Measurements from ENCODE around the gene FKTN.

The FKTN gene

DNA sequence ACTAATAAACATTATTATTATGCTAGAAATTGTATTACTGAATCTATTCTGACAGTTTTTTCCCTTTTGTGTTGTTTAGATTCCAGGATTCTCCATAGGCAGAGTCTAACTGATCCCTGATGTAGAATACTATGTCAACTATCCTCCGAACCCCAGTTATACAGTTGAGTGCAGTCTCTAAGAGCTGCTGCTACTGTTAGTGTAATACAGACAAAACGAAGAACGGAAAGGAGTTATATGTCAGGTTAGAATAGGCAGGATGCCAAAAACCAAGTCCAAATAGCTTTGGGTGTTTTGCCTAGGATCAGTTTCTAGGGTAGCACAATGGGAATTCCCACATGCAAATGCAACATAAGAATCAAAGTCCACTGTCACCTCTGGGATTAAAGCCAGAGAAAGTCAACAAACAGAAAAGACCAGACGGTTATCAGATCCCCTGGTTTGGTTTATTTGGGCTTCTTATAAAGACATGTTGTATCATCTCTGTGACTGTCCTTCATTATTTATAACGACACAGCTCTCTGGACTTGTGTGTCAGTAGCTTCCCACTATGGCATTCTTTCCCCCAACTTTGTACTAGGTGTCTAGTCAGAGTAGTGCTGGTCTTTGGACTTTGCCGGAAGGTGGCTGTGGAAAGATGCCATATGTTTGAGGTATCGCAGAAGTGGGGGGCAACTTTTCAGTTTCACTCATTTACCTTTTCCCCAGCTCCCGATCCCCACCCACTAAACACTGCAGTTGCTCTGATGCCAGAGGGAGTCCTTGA lies 121.5 kb downstream of the FKTN start:
- no peak for DNase-seq

DNA sequence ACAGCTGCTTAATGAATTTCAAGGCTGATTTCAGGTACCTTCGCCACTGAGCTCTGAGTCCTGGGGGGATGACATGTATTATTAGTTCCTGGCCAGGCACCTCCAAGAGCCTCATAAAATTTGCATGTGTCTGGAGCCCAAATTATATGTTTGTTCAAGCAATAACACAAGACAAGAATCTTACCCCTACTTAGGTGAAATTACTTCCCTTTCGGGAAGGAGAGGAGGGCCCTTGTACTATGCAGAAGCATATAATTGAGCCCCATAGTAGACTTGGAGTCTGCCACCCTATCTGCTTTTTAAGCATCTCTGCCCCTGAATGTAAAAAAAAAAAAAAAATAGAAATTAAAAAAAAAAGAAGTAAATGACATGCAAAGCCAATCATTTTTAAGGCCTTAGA lies 123.4 kb downstream of the FKTN start:
- DNase-seq = no peak

DNA sequence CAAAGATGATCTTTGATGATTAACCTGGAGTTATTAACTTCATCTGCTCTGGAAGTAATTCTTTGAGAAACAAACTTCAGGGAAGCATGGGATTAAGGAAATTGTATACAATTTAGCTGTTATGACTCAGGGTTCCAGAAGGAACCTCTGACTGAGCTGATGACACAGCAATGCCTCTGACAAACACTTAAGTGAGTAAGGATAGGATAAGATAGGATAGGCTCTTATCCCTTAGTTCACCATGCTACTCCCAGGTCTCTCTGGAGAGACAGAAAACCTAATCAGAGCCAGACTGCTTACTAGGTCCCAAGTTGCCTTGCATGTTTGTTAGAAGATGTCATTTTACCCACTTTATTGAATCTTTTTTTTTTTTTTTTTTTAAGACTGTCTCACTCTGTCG lies 123.8 kb downstream of the FKTN start:
- DNase-seq = no peak

DNA sequence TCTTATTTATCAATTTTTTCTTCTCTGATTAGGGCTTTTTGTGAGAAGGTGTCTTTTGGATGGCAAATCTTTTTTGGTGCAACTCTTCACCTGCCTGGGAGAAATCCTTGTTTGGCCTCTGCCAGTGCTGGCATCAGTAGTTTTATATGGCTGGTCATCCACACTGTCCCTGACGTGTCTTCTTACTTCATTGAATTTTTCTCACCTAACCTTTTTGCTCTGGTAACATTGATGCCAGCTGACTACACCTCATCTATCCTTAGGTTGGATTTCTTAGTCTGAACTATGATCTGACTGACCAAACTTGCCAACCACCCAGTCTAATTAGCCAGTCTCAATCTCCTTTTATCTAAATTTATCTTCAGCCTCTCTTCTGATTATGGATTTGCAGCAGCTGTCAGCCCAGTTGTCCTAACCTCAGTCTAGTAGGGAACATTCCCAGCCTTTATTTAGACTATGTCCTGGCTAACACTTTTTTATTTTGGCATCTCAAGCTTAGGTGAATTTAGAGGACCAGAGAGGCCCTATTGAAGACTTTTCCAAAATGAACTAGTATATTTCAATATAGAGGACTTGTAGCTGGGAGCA lies 125.9 kb downstream of the FKTN start:
- no peak for DNase-seq

DNA sequence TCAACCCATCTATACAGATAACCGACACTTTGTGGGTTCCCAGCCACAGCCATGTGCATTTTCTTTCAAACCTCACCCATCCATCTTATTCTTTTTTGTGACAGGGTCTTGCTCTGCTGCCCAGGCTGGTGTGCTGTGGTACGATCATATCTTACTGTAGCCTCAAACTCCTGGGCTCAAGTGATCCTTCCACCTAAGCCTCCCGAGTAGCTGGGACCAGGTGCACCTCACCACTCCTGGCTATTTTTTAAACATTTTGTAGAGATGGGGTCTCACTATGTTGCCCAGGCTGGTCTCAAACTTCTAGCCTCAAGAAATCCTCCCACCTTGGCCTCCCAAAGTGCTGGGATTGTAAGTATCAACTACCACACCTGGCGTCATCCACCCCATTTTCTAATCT lies 129.0 kb downstream of the FKTN start:
- no peak for DNase-seq
